GM23338 (cell line): Measurements from ENCODE around the gene MBOAT7. TPM values are rescaled to one million over a fixed set of nuclear protein-coding genes. Genes with fewer than 3 reads are reported as not detected.
A peak's percentile ranks its signal among the peaks of the same experiment; 100 is the strongest.

ENCODE experiments used
- ATAC-seq: fragments of 200-7000 bp; cut with Tn5 transposase; 3 replicates; pipeline ENCODE4 v1.9.1; 2020
- DNase-seq: peaks from one replicate; pipeline ENCODE4 v3.0.0-alpha.2; 2015; ENCODE audit warnings: low spot score
- H2AFZ ChIP-seq: fragments of 200-600 bp; sonication (generic); 2 replicates; pipeline ENCODE4 v1.8.0; 2016; ENCODE audit warnings: antibody characterized with exemption, mild to moderate bottlenecking, moderate library complexity
- H3F3A ChIP-seq: fragments of 200-600 bp; sonication (generic); replicated peaks from 2 replicates; pipeline ENCODE4 v1.8.0; 2017; ENCODE audit warnings: antibody characterized with exemption, mixed run types, low read depth
- H3K27ac ChIP-seq: fragments of 200-600 bp; sonication (generic); 2 replicates; pipeline ENCODE4 v1.6.1; 2016; ENCODE audit warnings: low read depth
- H3K27me3 ChIP-seq: fragments of 200-600 bp; sonication (generic); 2 replicates; pipeline ENCODE4 v1.8.0; 2016; ENCODE audit warnings: mild to moderate bottlenecking, mixed run types, moderate library complexity; ENCODE audit not compliant: insufficient read depth
- H3K36me3 ChIP-seq: fragments of 200-600 bp; sonication (generic); 2 replicates; pipeline ENCODE4 v1.8.0; 2016; ENCODE audit warnings: mild to moderate bottlenecking; ENCODE audit not compliant: insufficient read depth
- H3K4me1 ChIP-seq: fragments of 200-600 bp; sonication (generic); 2 replicates; pipeline ENCODE4 v1.8.0; 2016; ENCODE audit warnings: mild to moderate bottlenecking, moderate library complexity; ENCODE audit not compliant: insufficient read depth
- H3K4me2 ChIP-seq: fragments of 200-600 bp; sonication (generic); 2 replicates; pipeline ENCODE4 v1.7.1; 2017; ENCODE audit warnings: mixed run types
- H3K4me3 ChIP-seq: fragments of 200-600 bp; sonication (generic); 2 replicates; pipeline ENCODE4 v1.6.1; 2016; ENCODE audit warnings: mixed run types
- H3K79me2 ChIP-seq: fragments of 200-600 bp; sonication (generic); replicated peaks from 2 replicates; pipeline ENCODE4 v1.8.0; 2017; ENCODE audit warnings: mild to moderate bottlenecking; ENCODE audit not compliant: insufficient read depth
- H3K9me2 ChIP-seq: fragments of 200-600 bp; sonication (generic); 2 replicates; pipeline ENCODE4 v1.8.0; 2017; ENCODE audit not compliant: insufficient read depth
- H4K20me1 ChIP-seq: fragments of 200-600 bp; sonication (generic); replicated peaks from 2 replicates; pipeline ENCODE4 v1.8.0; 2017; ENCODE audit warnings: mild to moderate bottlenecking; ENCODE audit not compliant: insufficient read depth
- H3K27ac Mint-ChIP-seq: 2 replicates; pipeline ENCODE4 v1.8.0; 2020; ENCODE audit warnings: inconsistent platforms, mild to moderate bottlenecking, moderate library complexity, mixed read lengths
- H3K27me3 Mint-ChIP-seq: 3 replicates; pipeline ENCODE4 v1.8.0; 2022; ENCODE audit warnings: low read depth, mild to moderate bottlenecking, moderate library complexity, mixed read lengths, inconsistent platforms; ENCODE audit not compliant: insufficient read depth, poor library complexity
- H3K36me3 Mint-ChIP-seq: 3 replicates; pipeline ENCODE4 v1.8.0; 2021; ENCODE audit warnings: low read depth, mild to moderate bottlenecking, inconsistent platforms, moderate library complexity, mixed read lengths
- H3K4me1 Mint-ChIP-seq: 3 replicates; pipeline ENCODE4 v1.8.0; 2020; ENCODE audit warnings: mild to moderate bottlenecking, inconsistent platforms, mixed read lengths
- H3K4me3 Mint-ChIP-seq: 3 replicates; pipeline ENCODE4 v1.8.0; 2021; ENCODE audit warnings: moderate library complexity, mild to moderate bottlenecking, inconsistent platforms, mixed read lengths
- H3K9me3 Mint-ChIP-seq: 3 replicates; pipeline ENCODE4 v1.8.0; 2020; ENCODE audit warnings: moderate library complexity, mild to moderate bottlenecking, inconsistent platforms, mixed read lengths
- CREB1 ChIP-seq: fragments of 250-450 bp; sonication (Bioruptor Pico); IDR thresholded peaks from 2 replicates; pipeline ENCODE4 v1.5.0; 2020; ENCODE audit warnings: low read depth, mild to moderate bottlenecking, moderate library complexity
- CTCF ChIP-seq, 2 experiments: fragments of 200-600 bp in 1 of 2; sonication (generic) in 1 of 2; conservative IDR thresholded peaks; 2 replicates each; pipeline versions ENCODE4 v1.5.1 to v1.6.1; 2016 to 2017; ENCODE audit warnings: antibody characterized with exemption in 2 of 2, low read depth in 2 of 2, mild to moderate bottlenecking in 2 of 2, moderate library complexity in 1 of 2
- ETS1 ChIP-seq: IDR thresholded peaks from 2 replicates; pipeline ENCODE4 v1.6.1; 2016; ENCODE audit warnings: antibody characterized with exemption
- EZH2 ChIP-seq: fragments of 200-600 bp; sonication (generic); IDR thresholded peaks from one replicate; pipeline ENCODE4 v1.8.0; 2017; ENCODE audit warnings: antibody characterized with exemption, mild to moderate bottlenecking, low read depth; ENCODE audit not compliant: unreplicated experiment
- EZH2phosphoT487 ChIP-seq: fragments of 200-600 bp; sonication (generic); IDR thresholded peaks from one replicate; pipeline ENCODE4 v1.8.1; 2018; ENCODE audit warnings: antibody characterized with exemption; ENCODE audit not compliant: unreplicated experiment
- JUNB ChIP-seq: IDR thresholded peaks from one replicate; pipeline ENCODE4 v1.6.1; 2016; ENCODE audit warnings: antibody characterized with exemption; ENCODE audit not compliant: unreplicated experiment
- NANOG ChIP-seq: IDR thresholded peaks from 2 replicates; pipeline ENCODE4 v1.6.1; 2016; ENCODE audit warnings: antibody characterized with exemption, borderline replicate concordance
- POLR2AphosphoS5 ChIP-seq: IDR thresholded peaks from 2 replicates; pipeline ENCODE4 v1.6.1; 2016; ENCODE audit warnings: antibody characterized with exemption, low read depth
- REST ChIP-seq: IDR thresholded peaks from one replicate; pipeline ENCODE4 v1.6.1; 2018; ENCODE audit warnings: antibody characterized with exemption; ENCODE audit not compliant: unreplicated experiment
- STAT1 ChIP-seq: IDR thresholded peaks from one replicate; pipeline ENCODE4 v1.6.1; 2016; ENCODE audit warnings: antibody characterized with exemption; ENCODE audit not compliant: unreplicated experiment
- ZNF114 ChIP-seq: fragments of 250-450 bp; sonication (Bioruptor Pico); IDR thresholded peaks from 2 replicates; pipeline ENCODE4 v1.5.0; 2020; ENCODE audit warnings: mild to moderate bottlenecking, moderate library complexity
- ZNF331 ChIP-seq: fragments of 250-450 bp; sonication (Bioruptor Pico); IDR thresholded peaks from 2 replicates; pipeline ENCODE4 v1.5.0; 2020; ENCODE audit warnings: low read depth, mild to moderate bottlenecking, moderate library complexity
- ZNF462 ChIP-seq: fragments of 250-450 bp; sonication (Bioruptor Pico); IDR thresholded peaks from 2 replicates; pipeline ENCODE4 v1.5.0; 2020; ENCODE audit warnings: mild to moderate bottlenecking, moderate library complexity
- long read RNA-seq: library from polyadenylated mRNA; unstranded; transcript quantifications from one replicate; pipeline ENCODE4 v2.0.0, GENCODE V29; 2020; ENCODE audit not compliant: unreplicated experiment
- polyA plus RNA-seq: library from polyadenylated mRNA; unstranded; fragments of >200 nt; fragmentation: Nextera tagmentation; extraction: Ambion mirVana; gene quantifications from 2 replicates; pipeline ENCODE4 v1.2.1, GENCODE V29; 2016
- total RNA-seq: library from RNA; depleted of rRNA; stranded (reverse); fragments of >200 nt; shearing (Covaris generic); gene quantifications from 2 replicates; pipeline ENCODE4 v1.2.3, GENCODE V29; 2014; rRNA removed

MBOAT7 gene
- total RNA-seq (140 and 184 TPM in 2 replicates), polyA plus RNA-seq (73.5 and 77.8 TPM in 2 replicates)
- long read RNA-seq, transcript MBOAT7-201 (8 exons, 2,529 nt) = major isoform, 30 of 52 reads
- long read RNA-seq, partial matches to known transcripts = 9 of 52 reads
- long read RNA-seq, other reads (novel, unspliced or antisense) = 11 of 52 reads

GRCh38 chr19:54189145-54189734, at the start of gene MBOAT7:
Gene MBOAT7, minus strand, starts transcription at chr19:54189580. Its CDS starts 1,072 bp downstream, at chr19:54188508.
- TF ChIP-seq JUNB (no peak), EZH2 (no peak), CREB1 (no peak), ETS1 (no peak), EZH2phosphoT487 (no peak), STAT1 (no peak), NANOG (no peak), REST (no peak), ZNF331 (CRISPR knock-in tag) (no peak), POLR2AphosphoS5 (peak; percentile 82), CTCF (conservative IDR thresholded peaks at IDR 0.05; ENCODE audit: low read depth in 2 of 2) (peak; percentile 10 to 48; a peak in 2 of 4 replicates), ZNF462 (no peak), ZNF114 (CRISPR knock-in tag) (no peak)
- Histone ChIP-seq H3K4me3 (peak within 1 kb of the TSS; percentile 97), H3K4me2 (peak within 1 kb of the TSS; percentile 98), H4K20me1 (peaks cover 13% of the 10 kb centered on the region), H3K79me2 (peaks cover 47% of the 10 kb centered on the region), H3K4me1 (peaks cover 7% of the 10 kb centered on the region; the same call in 1 of the 2 replicates), H3K27ac (peak within 1 kb of the TSS; percentile 94), H3K27me3 (no peaks in the 10 kb centered on the region), H3K9me2 (no peaks in the 10 kb centered on the region), H3K36me3 (peaks cover 14% of the 10 kb centered on the region), H2AFZ (no peak within 1 kb of the TSS; the same call in 1 of the 2 replicates), H3F3A (peaks cover 11% of the 10 kb centered on the region; the same call in 1 of the 2 replicates)
- H3K4me3 Mint-ChIP-seq = peak within 1 kb of the TSS; percentile 88
- H3K27ac Mint-ChIP-seq = peak within 1 kb of the TSS; percentile 100
- peaks cover 42% of the 10 kb centered on the region for H3K36me3 Mint-ChIP-seq
- no peaks in the 10 kb centered on the region; the same call in 2 of the 3 replicates for H3K9me3 Mint-ChIP-seq
- H3K4me1 Mint-ChIP-seq = peaks cover 29% of the 10 kb centered on the region
- ATAC-seq (peak; percentile 36), DNase-seq (no peak)
- peaks cover 18% of the 10 kb centered on the region for H3K27me3 Mint-ChIP-seq
